Fibroblast of pulmonary artery (primary cell): ENCODE data around the gene ARSK.

ENCODE experiments used
- DNase-seq: peaks from one replicate; pipeline ENCODE4 v3.0.0-alpha.2; 2010; ENCODE audit warnings: low read depth
- H3K4me3 ChIP-seq: replicated peaks from 2 replicates; pipeline ENCODE4 v1.5.1; 2011; ENCODE audit warnings: low read depth, mild to moderate bottlenecking, control low read depth, low read length, moderate library complexity
- CTCF ChIP-seq: IDR thresholded peaks from 2 replicates; pipeline ENCODE4 v1.5.1; 2011; ENCODE audit warnings: mild to moderate bottlenecking, control low read depth, low read length, inconsistent platforms; ENCODE audit errors: missing control alignments

ARSK gene

GRCh38 chr5:95606419-95606818 is 51.5 kb downstream of the ARSK start:
- no peak for DNase-seq
- TF ChIP-seq CTCF, result no peak
- no peak overlapping the region for H3K4me3 ChIP-seq

GRCh38 chr5:95609711-95610110 is 54.8 kb downstream of the ARSK start:
- no peak for TF ChIP-seq CTCF
- H3K4me3 ChIP-seq, result no peak overlapping the region

GRCh38 chr5:95610546-95610945 is 55.6 kb downstream of the ARSK start:
- no peak for TF ChIP-seq CTCF
- H3K4me3 ChIP-seq, result no peak overlapping the region
- no peak for DNase-seq

More at GRCh38 chr5:95609711-95610110, 54.8 kb downstream of the ARSK start:
- no peak for DNase-seq

- DNase-seq, result no peak
- TF ChIP-seq CTCF, result no peak
- H3K4me3 ChIP-seq, result no peak overlapping the region
Observed at GRCh38 chr5:95611396-95611795, 56.5 kb downstream of the ARSK start.

- no peak for TF ChIP-seq CTCF
Observed at GRCh38 chr5:95613514-95613913, 58.6 kb downstream of the ARSK start.

GRCh38 chr5:95615164-95615467 is 60.2 kb downstream of the ARSK start:
- peak; percentile 36 for DNase-seq
- no peak overlapping the region for H3K4me3 ChIP-seq
- TF ChIP-seq CTCF, result no peak

More at GRCh38 chr5:95613514-95613913, 58.6 kb downstream of the ARSK start:
- DNase-seq, result no peak
- no peak overlapping the region for H3K4me3 ChIP-seq

- peak; percentile 87 for DNase-seq
- H3K4me3 ChIP-seq, result no peak overlapping the region
- TF ChIP-seq CTCF, result no peak
Observed at GRCh38 chr5:95617057-95617456, 62.2 kb downstream of the ARSK start.
